PC-3 (cell line): ENCODE measurements around the gene KCTD20. TPM values are rescaled to one million over a fixed set of nuclear protein-coding genes. Genes with fewer than 3 reads are reported as not detected.
"Not testable (repeated sequence)": the region's sequence is repeated elsewhere in the genome, so short reads cannot be mapped to it uniquely, and the experiment has no call there.

Experiments used
- ATAC-seq: fragments of 200-7000 bp; cut with Tn5 transposase; 2 replicates; pipeline ENCODE4 v1.9.1; 2020; ENCODE audit warnings: mild to moderate bottlenecking, moderate library complexity
- BruUV-seq: library from RNA; stranded (reverse); fragments of 400-500 nt; replicated peaks from 2 replicates; lab custom pipeline; 2021; lab: Mats Ljungman, UMichigan
- CTCF ChIA-PET: fragments of 300-600 bp; sonication (Branson Sonifier 250); formaldehyde crosslinking; loops from one replicate; lab custom pipeline; 2022; ENCODE audit warnings: antibody characterized with exemption; lab: Charles Lee
- POLR2A ChIA-PET: fragments of 300-600 bp; sonication (Branson Sonifier 250); formaldehyde crosslinking; loops from one replicate; lab custom pipeline; 2022; ENCODE audit warnings: antibody characterized with exemption; ENCODE audit not compliant: unreplicated experiment; lab: Charles Lee
- DNase-seq: peaks from one replicate; pipeline ENCODE4 v3.0.0-alpha.2; 2015
- H2AFZ ChIP-seq: fragments of 300-600 bp; sonication (generic); 2 replicates; pipeline ENCODE4 v1.6.0; 2016; ENCODE audit warnings: antibody characterized with exemption, low read length
- H3F3A ChIP-seq: fragments of 300-600 bp; sonication (generic); one replicate; pipeline ENCODE4 v1.6.0; 2017; ENCODE audit warnings: antibody characterized with exemption, low read length, control low read depth, mild to moderate bottlenecking; ENCODE audit not compliant: unreplicated experiment
- H3K27ac ChIP-seq: fragments of 300-600 bp; sonication (generic); 2 replicates; pipeline ENCODE4 v1.5.1; 2016; ENCODE audit warnings: mild to moderate bottlenecking, low read length
- H3K27me3 ChIP-seq: fragments of 300-600 bp; sonication (generic); 2 replicates; pipeline ENCODE4 v1.6.1; 2016; ENCODE audit warnings: low read length, mixed read lengths
- H3K36me3 ChIP-seq: fragments of 300-600 bp; sonication (generic); 2 replicates; pipeline ENCODE4 v1.6.1; 2016; ENCODE audit warnings: low read depth, mixed run types, low read length, mixed read lengths
- H3K4me1 ChIP-seq: fragments of 300-600 bp; sonication (generic); 2 replicates; pipeline ENCODE4 v1.5.1; 2016; ENCODE audit warnings: low read length; ENCODE audit not compliant: insufficient read depth
- H3K4me2 ChIP-seq: fragments of 300-600 bp; sonication (generic); 2 replicates; pipeline ENCODE4 v1.6.0; 2016; ENCODE audit warnings: low read length
- H3K4me3 ChIP-seq: fragments of 300-600 bp; sonication (generic); 2 replicates; pipeline ENCODE4 v1.5.1; 2016; ENCODE audit warnings: mild to moderate bottlenecking, low read length, mixed read lengths
- H3K79me2 ChIP-seq: fragments of 300-600 bp; sonication (generic); 2 replicates; pipeline ENCODE4 v1.6.1; 2017; ENCODE audit warnings: low read length, mixed read lengths
- H3K9ac ChIP-seq: fragments of 300-600 bp; sonication (generic); 2 replicates; pipeline ENCODE4 v1.6.0; 2016; ENCODE audit warnings: mild to moderate bottlenecking, low read length
- H3K9me2 ChIP-seq: fragments of 300-600 bp; sonication (generic); replicated peaks from 2 replicates; pipeline ENCODE4 v1.6.1; 2016; ENCODE audit warnings: mixed run types, low read length, mixed read lengths
- H3K9me3 ChIP-seq: fragments of 300-600 bp; sonication (generic); 2 replicates; pipeline ENCODE4 v1.6.1; 2016; ENCODE audit warnings: low read length, mixed read lengths
- H4K20me1 ChIP-seq: fragments of 300-600 bp; sonication (generic); 2 replicates; pipeline ENCODE4 v1.6.1; 2016; ENCODE audit warnings: low read length, mixed read lengths
- CTCF ChIP-seq: fragments of 300-600 bp; sonication (generic); conservative IDR thresholded peaks from 2 replicates; pipeline ENCODE4 v1.5.1; 2017; ENCODE audit warnings: antibody characterized with exemption, low read depth, mild to moderate bottlenecking, low read length
- EZH2 ChIP-seq: fragments of 300-600 bp; sonication (generic); IDR thresholded peaks from one replicate; pipeline ENCODE4 v1.6.1; 2017; ENCODE audit warnings: antibody characterized with exemption, mild to moderate bottlenecking, low read length; ENCODE audit not compliant: unreplicated experiment
- EZH2phosphoT487 ChIP-seq: fragments of 300-600 bp; sonication (generic); IDR thresholded peaks from 2 replicates; pipeline ENCODE4 v1.6.1; 2018; ENCODE audit warnings: mild to moderate bottlenecking, antibody characterized with exemption, low read length, borderline replicate concordance
- intact Hi-C: fragments of 100-400 bp; cut with micrococcal nuclease; formaldehyde crosslinking; loops from 2 replicates; pipeline ENCODE4 v1.9.0; 2023
- total RNA-seq: library from RNA; depleted of rRNA; stranded (reverse); fragments of >200 nt; gene quantifications from 2 replicates; pipeline ENCODE4 v1.2.3, GENCODE V29; 2014

KCTD20 gene
- total RNA-seq, 1 experiment from 2014 or later: 26.5 TPM

- H4K20me1 ChIP-seq: no peaks in the 10 kb centered on the region
- TF ChIP-seq EZH2 (no peak), EZH2phosphoT487 (no peak), CTCF (no peak)
- peaks cover 29% of the 10 kb centered on the region for H3K4me1 ChIP-seq
- DNase-seq (no peak), ATAC-seq (no peak)
- H2AFZ ChIP-seq: peak overlapping the region; percentile 93; the same call in 1 of the 2 replicates
- H3K4me2 ChIP-seq: peak overlapping the region; percentile 80
- H3F3A ChIP-seq: peaks cover 4% of the 10 kb centered on the region
- intact Hi-C loops: loop anchor here (5.0 kb wide), 1 partner anchor 163 kb away; no protein-coding TSS in a partner anchor
- H3K9me3 ChIP-seq: no peaks in the 10 kb centered on the region
- H3K9me2 ChIP-seq: no peaks in the 10 kb centered on the region
- ChIA-PET POLR2A (no interaction called here), CTCF (no interaction called here)
- peaks cover 11% of the 10 kb centered on the region for H3K36me3 ChIP-seq
- peak overlapping the region; percentile 97 for H3K4me3 ChIP-seq
- no peak overlapping the region for H3K27ac ChIP-seq
- BruUV-seq: no TSS peak
- peak overlapping the region; percentile 94; the same call in 1 of the 2 replicates for H3K9ac ChIP-seq
- peaks cover 65% of the 10 kb centered on the region for H3K79me2 ChIP-seq
- no peaks in the 10 kb centered on the region for H3K27me3 ChIP-seq
These were observed 1.7 kb downstream of the KCTD20 start for GRCh38 chr6:36444470-36444869.

GRCh38 chr6:36445621-36446020 is 2.8 kb downstream of the KCTD20 start:
- no peak overlapping the region for H2AFZ ChIP-seq
- peaks cover 2% of the 10 kb centered on the region for H3F3A ChIP-seq
- H3K4me1 ChIP-seq: peaks cover 27% of the 10 kb centered on the region
- ChIA-PET CTCF (no interaction called here), POLR2A (no interaction called here)
- H4K20me1 ChIP-seq: no peaks in the 10 kb centered on the region
- H3K4me3 ChIP-seq: no peak overlapping the region
- H3K9me2 ChIP-seq: no peaks in the 10 kb centered on the region
- peaks cover 74% of the 10 kb centered on the region for H3K79me2 ChIP-seq
- H3K36me3 ChIP-seq: peaks cover 11% of the 10 kb centered on the region
- TF ChIP-seq EZH2phosphoT487: no peak
- TF ChIP-seq CTCF: no peak
- no peak for TF ChIP-seq EZH2
- DNase-seq: no peak
- H3K9ac ChIP-seq: no peak overlapping the region
- H3K27ac ChIP-seq: no peak overlapping the region
- intact Hi-C loops: no loop called here
- no peaks in the 10 kb centered on the region for H3K9me3 ChIP-seq
- ATAC-seq: no peak
- no peak overlapping the region for H3K4me2 ChIP-seq
- no peaks in the 10 kb centered on the region for H3K27me3 ChIP-seq
- BruUV-seq: TSS peak; percentile 2

GRCh38 chr6:36449173-36449572 is 6.4 kb downstream of the KCTD20 start:
- DNase-seq, H3K9me2 ChIP-seq, H2AFZ ChIP-seq, H3K4me2 ChIP-seq, BruUV-seq, H3K4me1 ChIP-seq, POLR2A ChIA-PET, H3K27me3 ChIP-seq, H3K9ac ChIP-seq, H4K20me1 ChIP-seq, H3K4me3 ChIP-seq, ATAC-seq, intact Hi-C loops, H3K9me3 ChIP-seq, H3F3A ChIP-seq, H3K27ac ChIP-seq: not testable (repeated sequence)
- Histone ChIP-seq H3K79me2 (peaks cover 96% of the 10 kb centered on the region), H3K36me3 (peaks cover 11% of the 10 kb centered on the region)
- CTCF ChIA-PET: interaction anchor here (0.6 kb wide), 1 partner anchor 104 kb away, joined by 5 read pairs; no protein-coding TSS in a partner anchor

GRCh38 chr6:36452897-36453296 is 10.1 kb downstream of the KCTD20 start:
- Histone ChIP-seq H3K36me3 (peaks cover 11% of the 10 kb centered on the region), H3K79me2 (peaks cover 94% of the 10 kb centered on the region)
- H3K4me3 ChIP-seq, H3K27ac ChIP-seq, ATAC-seq, H2AFZ ChIP-seq, H3F3A ChIP-seq, H3K27me3 ChIP-seq, H4K20me1 ChIP-seq, H3K4me1 ChIP-seq, intact Hi-C loops, H3K9me3 ChIP-seq, H3K9ac ChIP-seq, CTCF ChIA-PET, H3K4me2 ChIP-seq, H3K9me2 ChIP-seq, DNase-seq, BruUV-seq: not testable (repeated sequence)
- POLR2A ChIA-PET: interaction anchor here (0.7 kb wide), 1 partner anchor 805 kb away, joined by 9 read pairs; the partner anchor contains the start of gene TBC1D22B
